Activated CD4-positive, alpha-beta T cell treated with anti-CD3 and anti-CD28 coated beads, Interleukin-10, Interleukin-2, amounts not matched to agents 100 ng/mL and 50 ng/mL, durations not matched to agents 16 hours and 8 hours (primary cell): ENCODE measurements around the gene IGSF21.

ENCODE experiments used
- DNase-seq: peaks from one replicate; pipeline ENCODE4 v3.0.0-alpha.2; 2020

The IGSF21 gene

GRCh38 chr1:18376661-18377060 lies 269.1 kb downstream of the IGSF21 start:
- DNase-seq: no peak

GRCh38 chr1:18380288-18380687 lies 272.7 kb downstream of the IGSF21 start:
- DNase-seq: no peak

DNA sequence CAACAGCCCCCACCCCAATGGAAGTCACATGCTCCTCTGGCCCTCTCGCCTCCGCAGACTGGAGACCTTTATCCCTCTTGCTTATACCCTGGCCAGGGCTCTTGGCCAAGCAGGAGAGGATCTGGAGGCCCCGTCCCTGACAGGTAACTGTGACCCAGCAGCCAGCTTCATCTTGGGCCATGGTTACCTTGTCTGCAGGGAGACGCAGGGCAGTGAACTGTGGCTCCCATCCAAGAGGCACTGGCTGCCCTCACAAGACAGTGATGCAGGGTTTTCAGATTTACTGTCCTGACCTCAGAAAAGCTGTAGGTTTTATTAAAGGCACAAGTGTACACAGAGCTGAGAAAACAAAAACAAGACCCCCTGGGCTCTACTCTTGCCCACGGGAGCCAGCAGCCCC lies 276.5 kb downstream of the IGSF21 start:
- DNase-seq: no peak

DNA sequence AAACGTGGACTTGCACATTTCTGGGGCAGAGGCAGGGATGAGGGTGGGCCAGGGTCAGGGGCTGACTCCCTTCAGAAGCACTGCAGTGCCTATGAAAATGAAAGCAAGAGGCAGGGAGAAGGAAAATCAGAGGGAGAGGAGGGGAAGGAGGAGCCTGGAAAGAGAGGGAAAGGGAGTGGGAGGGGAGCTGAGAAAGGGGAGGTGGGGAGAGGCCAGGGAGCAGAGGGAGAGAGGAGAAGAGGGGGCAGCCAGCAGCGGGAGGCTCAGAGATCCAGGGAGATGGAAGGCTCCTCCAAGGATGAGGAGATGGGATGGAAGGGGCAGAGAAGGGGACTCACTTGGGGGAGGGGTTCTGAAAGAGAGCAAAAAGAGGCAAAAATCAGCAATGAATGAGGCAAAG lies 276.9 kb downstream of the IGSF21 start:
- DNase-seq: no peak

GRCh38 chr1:18385239-18385790 lies 277.7 kb downstream of the IGSF21 start:
- DNase-seq: no peak

- DNase-seq: no peak
Observed at GRCh38 chr1:18386591-18386990, 279.0 kb downstream of the IGSF21 start.

DNA sequence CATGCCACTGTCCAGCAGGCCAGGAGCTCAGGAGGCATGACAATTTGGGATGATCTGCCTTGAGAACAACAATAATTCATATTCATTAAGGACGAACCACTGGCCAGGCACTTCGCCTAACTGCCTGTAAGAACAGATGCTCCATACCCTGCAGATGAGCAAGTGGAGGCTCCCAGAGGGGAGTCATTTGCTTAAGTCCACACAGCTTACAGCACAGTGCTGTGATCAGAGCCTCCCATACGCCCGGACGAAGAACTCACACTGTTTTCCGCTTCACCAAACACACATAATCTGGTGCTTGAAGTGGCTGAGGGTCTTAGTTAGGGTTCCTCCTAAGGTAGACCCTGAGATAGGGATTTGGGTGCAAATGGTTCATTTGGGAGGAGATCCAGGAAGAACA lies 279.7 kb downstream of the IGSF21 start:
- DNase-seq: no peak

- DNase-seq: no peak
Observed at GRCh38 chr1:18390953-18391352, 283.4 kb downstream of the IGSF21 start.

- no peak for DNase-seq
Observed at GRCh38 chr1:18394563-18395156, 287.1 kb downstream of the IGSF21 start.

GRCh38 chr1:18396247-18396980 lies 288.8 kb downstream of the IGSF21 start:
- peak; percentile 9 for DNase-seq

GRCh38 chr1:18397641-18398040 lies 290.0 kb downstream of the IGSF21 start:
- DNase-seq: no peak

DNA sequence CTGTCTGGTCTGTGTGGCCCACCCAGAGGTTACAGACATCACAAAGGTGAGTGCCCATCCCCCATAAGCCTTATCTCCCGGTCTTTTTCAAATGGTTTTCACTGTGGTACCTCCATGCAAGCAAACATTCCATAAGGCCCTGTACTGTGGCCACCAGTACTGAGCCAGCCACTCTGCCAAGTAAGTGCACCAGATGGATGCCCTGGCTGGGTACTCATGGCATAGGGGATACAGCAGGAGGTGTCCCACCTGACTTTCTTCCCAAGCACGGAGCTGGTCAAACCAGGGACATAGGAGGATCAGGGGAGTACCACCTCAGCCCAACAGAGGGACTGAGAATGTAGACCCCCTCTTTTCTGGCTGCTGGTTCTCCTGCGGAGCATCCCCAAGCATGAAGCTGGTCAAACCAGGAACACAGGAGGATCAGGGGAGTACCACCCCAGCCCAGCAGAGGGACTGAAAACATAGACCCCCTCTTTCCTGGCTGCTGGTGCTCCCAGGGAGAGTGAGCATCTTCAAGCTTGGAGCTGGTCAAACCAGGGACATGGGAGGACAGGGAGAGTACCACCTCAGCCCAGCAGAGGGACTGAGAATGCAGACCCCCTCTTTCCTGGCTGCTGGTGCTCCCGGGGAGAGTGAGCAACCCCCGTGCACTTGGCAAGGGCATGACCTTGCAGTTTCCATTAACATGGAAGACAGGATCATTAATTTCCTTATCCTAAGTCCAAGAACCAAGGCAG lies 291.4 kb downstream of the IGSF21 start:
- DNase-seq: no peak

DNA sequence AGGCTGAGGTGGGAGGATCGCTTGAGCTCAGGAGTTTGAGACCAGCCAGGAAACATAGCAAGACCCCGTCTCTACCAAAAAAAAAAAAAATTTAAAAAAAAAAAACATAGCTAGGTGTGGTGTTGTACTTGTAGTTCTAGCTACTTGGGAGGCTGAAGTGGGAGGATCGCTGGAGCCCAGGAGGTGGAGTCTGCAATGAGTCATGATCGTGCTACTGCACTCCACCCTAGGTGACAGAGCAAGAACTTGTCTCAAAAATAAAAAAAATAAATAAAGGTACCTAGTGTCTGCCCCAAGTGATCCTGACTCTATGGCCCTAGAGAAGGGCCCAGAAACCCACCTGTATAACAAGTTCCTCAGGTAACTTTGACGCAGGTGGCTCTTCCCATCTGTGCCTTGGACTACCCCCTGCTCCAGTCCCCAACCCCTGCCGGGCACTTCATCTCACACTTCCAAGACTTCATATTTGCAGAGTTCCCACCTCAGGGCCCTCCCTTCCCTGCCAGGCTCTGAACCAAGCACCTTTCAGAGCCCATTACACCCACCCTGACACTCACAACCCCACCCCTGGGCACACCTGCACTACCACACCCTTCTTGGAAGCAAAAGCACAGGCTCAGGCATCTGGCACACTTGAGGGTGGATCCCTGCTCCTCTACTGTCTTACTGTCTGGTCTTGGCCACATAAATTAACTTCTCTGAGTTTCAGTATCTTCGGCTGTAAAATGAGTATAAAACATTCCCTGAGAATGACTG lies 292.9 kb downstream of the IGSF21 start:
- no peak for DNase-seq

GRCh38 chr1:18401921-18402320 lies 294.3 kb downstream of the IGSF21 start:
- no peak for DNase-seq

- DNase-seq: no peak
Observed at GRCh38 chr1:18404460-18404859, 296.9 kb downstream of the IGSF21 start.

- DNase-seq: no peak
Observed at GRCh38 chr1:18407166-18408045, 299.8 kb downstream of the IGSF21 start.

DNA sequence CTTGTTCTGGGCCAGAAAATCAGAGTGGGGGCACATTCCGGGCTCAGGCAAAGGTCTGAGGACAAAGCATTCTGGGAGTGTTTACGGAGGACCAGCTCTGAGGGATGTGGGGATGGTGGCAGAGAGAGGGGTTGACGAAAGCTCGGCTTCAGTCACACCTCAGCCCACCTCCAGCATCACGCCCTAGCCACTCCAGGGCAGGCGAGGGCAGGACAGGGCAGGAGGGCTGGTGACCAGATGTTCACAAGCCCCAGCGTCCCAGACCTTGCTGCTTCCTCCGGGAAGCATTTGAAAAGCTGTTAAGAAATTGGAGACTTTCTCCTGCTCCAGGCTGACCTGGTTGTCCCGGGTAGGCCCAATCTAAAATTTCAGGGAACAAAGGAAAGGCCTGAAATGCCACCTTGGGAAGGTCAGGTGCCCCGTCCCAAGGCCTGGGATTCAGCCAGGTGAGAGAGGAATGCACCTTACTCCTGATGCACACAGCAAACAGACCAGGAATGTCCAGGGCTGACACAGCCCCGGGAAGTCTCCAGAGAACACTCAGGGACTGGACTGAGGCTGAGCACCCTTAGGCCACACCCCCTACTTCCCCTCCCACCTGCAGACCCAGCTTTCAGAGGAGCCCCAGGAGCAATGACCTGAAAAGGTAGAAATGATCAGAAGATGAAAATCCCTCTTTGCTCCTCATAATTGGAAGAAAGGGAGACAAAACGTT lies 301.2 kb downstream of the IGSF21 start:
- no peak for DNase-seq

GRCh38 chr1:18409609-18410237 lies 302.1 kb downstream of the IGSF21 start:
- no peak for DNase-seq

DNA sequence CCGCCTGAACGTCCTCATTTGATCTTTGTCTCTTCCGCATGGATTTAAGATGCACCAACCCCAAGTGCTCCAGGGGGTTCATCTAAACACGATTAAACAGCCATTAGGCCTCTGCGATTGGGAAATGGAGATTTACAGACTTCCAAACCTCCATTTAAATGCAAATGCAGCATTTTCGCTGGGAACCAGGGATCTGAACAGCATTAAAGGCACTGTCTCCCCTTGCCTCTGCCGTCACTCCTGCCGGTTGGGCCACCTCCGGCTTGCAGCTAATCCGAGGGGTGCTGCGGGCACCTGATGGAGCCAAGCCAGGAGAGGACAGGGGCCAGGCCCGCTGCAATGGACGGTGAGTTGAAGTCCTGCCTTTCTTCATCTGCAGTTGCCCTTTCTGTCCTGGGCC lies 302.8 kb downstream of the IGSF21 start:
- no peak for DNase-seq

- peak; percentile 2 for DNase-seq
Observed at GRCh38 chr1:18411321-18411720, 303.7 kb downstream of the IGSF21 start.
